NCI-H510A (cell line): ENCODE results near the gene SLC1A1.

Source experiments
- DNase-seq: peaks from one replicate; lab custom pipeline; 2025; lab: John Stamatoyannopoulos, UW

SLC1A1 gene

DNA sequence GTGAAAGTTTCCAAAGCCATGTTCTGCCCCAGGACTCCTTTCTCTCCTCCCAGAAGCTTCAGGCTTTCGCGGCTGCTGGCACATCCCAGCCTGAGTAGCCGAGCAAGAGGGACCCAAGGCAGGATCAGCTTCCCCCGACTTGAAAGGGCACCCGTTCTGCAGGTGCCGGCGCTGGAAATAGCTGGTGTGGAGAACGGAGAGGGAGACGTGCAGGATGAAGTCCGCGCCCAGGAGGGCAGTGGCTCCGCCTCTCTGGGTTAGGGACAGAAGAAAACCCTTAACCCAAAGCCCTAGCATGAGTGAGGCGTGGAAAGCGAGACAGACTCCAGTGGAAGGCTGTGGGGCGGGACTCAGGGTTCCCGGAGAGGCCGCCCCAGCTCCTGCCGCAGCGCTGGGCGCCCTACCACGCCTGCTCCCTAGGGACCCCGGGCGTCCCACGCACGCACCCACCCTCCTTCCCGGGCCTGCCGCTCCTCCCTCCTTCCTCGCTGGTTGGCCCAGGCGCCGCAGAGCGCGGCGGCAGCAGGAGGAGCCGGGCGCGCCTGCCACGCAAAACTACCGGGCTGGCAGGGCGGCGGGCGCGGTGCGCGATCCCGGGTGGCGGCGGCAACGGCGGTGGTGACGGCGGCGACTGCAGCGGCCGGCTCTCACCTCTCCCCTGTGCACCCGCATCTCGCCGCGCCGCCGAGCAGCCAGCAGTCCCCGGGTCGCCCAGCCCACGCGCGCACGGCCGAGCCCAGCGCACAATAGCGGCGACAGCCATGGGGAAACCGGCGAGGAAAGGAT, at the start of gene SLC1A1:
Gene SLC1A1 (plus strand): TSS at position 550 of the 786 bp plus-strand sequence. CDS start 212 bp downstream, at position 762.
- DNase-seq, result peak; percentile 28

GRCh38 chr9:4442806-4443205, 47.5 kb upstream of the SLC1A1 start:
- DNase-seq, result no peak

GRCh38 chr9:4443439-4443838, 46.8 kb upstream of the SLC1A1 start:
- DNase-seq, result no peak

GRCh38 chr9:4461437-4461836, 28.8 kb upstream of the SLC1A1 start:
- no peak for DNase-seq

DNA sequence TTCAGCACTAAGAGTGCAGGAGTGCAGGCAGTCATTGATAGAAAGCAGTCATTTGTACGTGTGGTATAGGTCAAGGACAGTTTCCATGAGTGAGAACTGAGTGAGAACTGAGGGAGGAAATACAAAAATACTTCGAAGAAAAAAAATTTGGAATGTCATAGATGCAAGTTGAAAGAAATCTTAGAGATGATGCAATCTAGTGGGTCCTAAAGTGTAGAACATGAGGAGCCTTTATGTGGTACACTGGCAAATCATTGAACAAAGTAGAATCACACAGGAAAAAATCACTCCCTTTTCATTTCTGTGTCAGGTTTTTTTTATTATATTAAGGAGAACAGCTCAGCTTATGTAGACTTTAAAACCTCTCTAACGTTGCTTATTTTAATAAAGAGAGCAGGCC, 26.4 kb upstream of the SLC1A1 start:
- no peak for DNase-seq

- no peak for DNase-seq
Observed at GRCh38 chr9:4464911-4465513, 25.3 kb upstream of the SLC1A1 start.

DNA sequence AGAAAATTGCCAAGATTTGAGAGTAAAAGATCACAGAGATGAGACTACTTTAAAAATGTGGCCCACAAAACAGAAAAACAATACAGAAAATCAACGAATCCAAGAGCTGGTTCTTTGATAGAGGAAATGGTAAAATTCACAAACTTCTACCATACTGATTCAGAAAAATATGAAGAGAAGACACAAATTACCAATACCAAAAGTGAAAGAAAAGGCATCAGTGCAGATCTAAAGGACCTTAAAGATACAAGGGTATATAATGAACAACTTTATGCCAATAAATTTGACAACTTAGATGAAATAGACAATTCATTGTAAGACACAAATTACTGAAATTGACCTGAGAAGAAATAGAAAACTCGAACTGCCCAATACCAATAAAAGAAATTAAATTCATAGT, 24.4 kb upstream of the SLC1A1 start:
- DNase-seq, result no peak

DNA sequence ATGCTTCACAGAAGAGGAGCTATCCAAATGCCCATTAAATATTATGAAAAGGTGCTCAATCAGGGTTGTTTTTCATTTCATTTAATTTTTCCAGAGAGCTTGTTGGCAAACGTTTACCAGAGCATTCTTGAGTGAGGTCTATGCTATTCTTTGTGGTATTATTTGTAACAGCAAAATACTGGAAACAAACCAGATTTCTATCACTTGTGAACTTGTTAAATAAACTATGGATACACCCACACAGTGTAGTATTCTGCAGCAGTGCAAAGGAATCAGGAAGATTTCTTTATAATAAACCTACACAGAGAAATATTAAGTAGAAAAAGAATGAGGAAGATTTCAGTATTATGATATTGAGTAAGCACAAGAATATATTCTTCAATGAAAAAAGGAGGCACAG, 15.0 kb upstream of the SLC1A1 start:
- DNase-seq, result no peak

GRCh38 chr9:4486176-4486575, 4.1 kb upstream of the SLC1A1 start:
- DNase-seq, result no peak

DNA sequence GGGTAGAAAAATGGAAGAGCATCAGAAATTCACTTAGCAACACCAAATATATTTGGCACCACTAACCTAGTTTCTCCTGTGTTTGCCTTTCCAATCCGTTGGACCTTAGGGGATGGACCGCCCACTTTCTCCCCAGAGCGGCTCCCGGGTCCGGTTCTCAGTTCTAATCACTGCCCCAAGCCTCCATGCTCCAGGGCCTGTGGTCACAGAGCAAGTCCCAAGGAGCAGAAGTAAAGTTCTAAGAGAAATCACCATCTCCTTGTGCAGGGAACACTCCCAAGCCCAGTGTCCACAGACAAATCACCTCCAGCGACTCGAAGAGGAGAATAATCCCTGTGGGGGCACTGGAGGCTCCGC, 728 bp upstream of the SLC1A1 start:
- no peak for DNase-seq

DNA sequence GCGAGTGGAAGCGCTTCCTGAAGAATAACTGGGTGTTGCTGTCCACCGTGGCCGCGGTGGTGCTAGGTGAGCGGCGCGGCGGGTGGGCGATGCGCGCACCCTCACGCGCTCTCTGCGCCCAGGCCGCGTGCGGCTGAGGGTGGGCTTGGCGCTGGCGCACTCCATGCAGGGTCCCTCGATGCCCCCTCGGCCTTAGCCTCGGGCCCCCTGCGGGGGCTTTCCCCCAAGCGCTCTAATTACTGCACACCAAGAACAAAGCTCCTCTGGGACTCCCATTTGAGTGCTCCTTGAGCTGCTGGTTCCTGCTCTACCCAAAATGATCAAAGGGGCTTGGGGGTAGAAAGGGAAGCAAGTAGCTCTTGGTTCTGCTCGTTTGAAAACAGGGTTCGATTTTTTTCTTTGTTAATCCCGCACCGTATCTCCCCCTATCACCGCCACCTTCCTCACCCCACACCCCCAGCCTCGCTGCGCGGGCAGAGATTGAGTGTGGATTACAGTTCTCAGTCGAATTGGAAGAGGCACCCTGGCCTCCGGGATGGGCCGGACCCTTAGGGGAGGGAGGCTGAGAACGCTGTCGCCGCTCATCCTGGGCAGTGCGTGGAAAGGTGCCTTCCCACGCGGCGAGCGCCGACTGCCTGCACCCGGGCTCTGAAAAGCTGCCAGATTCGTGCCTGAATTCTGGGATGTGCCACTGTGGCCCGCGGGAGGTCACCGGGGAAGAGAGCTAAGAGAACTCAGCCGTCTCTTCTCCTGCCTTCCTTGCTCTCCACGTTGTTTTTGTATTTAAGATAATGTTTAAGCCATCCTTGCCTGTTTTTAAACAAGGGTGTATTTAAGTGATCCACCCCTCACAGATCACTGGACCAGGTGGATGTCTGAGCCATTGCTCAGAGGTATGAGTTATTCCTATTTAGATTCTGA, 697 bp downstream of the SLC1A1 start:
- DNase-seq, result no peak

- no peak for DNase-seq
Observed at GRCh38 chr9:4491626-4491975, 1.3 kb downstream of the SLC1A1 start.

DNA sequence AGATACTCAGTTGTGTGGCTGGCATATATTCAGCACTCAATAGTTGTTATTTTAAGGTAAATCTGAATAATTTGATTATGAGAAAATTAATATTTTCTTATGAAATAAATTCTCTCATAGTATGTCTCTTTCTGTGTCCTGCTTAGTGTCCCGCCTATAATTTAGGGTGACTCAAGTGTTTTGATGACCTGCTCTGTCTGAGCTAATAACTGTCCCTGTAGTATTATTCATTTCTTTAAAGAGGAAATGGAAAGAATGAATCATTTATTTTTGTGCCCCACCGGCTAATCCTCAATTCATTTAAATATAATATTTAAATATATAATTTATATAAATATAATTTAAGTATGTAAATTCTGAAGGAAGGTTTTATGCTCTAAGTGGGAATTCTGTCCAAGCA, 4.1 kb downstream of the SLC1A1 start:
- no peak for DNase-seq

DNA sequence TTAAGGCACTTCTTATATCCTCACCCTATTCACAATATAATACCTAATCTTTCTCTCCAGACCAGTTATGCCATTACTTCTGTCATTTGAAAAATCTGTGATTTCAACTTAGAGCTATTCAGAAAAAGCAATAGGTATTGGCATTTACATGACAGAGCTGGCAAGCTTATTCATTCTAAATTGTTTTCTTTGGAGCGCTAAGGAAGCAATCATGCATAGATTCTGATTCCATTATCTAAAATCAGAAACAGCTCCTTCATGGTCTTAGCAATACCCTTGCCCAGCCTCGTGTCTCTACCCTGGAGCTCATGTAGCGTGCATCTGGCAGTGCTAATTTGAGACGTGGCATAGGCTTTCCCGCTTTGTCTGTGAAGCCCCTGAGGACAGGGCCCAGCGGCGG, 4.5 kb downstream of the SLC1A1 start:
- no peak for DNase-seq

- no peak for DNase-seq
Observed at GRCh38 chr9:4495537-4495936, 5.3 kb downstream of the SLC1A1 start.

- no peak for DNase-seq
Observed at GRCh38 chr9:4496497-4496896, 6.2 kb downstream of the SLC1A1 start.

DNA sequence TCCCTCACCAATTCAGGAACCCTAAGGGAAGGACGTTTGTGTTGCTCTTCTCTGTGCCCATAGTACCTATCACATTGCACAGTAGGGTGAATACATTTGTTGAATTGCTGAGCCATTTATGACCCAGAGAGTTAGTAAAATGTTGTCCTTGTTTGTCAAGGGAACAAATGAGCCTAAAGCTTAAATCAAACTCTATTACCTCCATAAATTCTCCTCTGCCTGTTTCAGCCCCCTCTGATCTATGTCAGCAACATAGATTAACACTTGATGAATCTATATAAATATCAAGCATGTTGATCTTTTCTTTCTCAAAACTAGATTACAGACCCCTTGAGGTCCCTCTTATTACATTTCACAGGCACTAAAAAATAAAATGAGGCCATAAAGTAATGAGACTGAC, 7.1 kb downstream of the SLC1A1 start:
- DNase-seq, result no peak

- no peak for DNase-seq
Observed at GRCh38 chr9:4497855-4498254, 7.6 kb downstream of the SLC1A1 start.

DNA sequence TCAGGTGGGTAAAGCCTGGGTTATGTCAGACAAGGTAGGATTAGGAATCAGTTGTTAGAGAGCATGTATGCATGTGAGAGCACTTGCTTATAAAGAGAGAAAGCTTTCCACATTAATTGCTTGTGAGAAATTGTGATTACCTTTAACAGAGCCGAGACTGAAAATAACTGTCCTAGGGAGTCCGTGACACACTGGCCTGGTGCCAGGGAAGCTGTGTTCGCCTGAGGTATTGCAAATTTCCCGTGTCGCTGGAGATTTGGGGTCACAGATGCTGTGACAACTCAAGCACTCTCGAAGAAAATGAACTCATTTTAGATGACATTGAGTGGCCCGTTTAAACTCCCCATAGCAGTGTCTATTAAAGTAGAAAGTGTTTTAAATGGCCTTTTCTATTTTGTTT, 9.6 kb downstream of the SLC1A1 start:
- no peak for DNase-seq

GRCh38 chr9:4501147-4501507, 10.9 kb downstream of the SLC1A1 start:
- DNase-seq, result no peak

DNA sequence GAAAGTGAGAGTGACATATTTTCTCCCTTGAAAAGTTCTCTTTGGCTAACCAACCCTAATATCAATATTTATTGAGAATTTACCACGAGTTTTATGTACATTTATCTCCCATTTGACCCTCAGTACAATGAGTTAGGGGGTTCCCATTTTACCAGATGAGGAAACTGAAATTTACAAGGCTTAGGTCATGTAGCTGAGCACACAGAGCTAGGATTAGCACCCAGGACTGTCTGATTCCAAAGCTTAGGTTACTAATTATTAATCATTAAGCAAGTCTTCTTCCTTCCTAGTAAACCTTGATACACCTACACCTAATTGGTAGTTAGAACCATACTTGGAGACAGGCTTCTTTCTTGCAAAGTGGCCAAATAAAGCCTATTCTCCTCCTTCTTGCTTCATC, 12.2 kb downstream of the SLC1A1 start:
- DNase-seq, result no peak

- DNase-seq, result no peak
Observed at GRCh38 chr9:4503103-4503502, 12.8 kb downstream of the SLC1A1 start.

GRCh38 chr9:4504250-4504649, 14.0 kb downstream of the SLC1A1 start:
- no peak for DNase-seq
